Activated CD4-positive, alpha-beta T cell treated with anti-CD3 and anti-CD28 coated beads for 36 hours (primary cell): ENCODE data around the gene KLHL29. TPM values are rescaled to one million over a fixed set of nuclear protein-coding genes. Genes with fewer than 3 reads are reported as not detected.

Experiments
- ATAC-seq: fragments of 200-7000 bp; cut with Tn5 transposase; one replicate; pipeline ENCODE4 v1.10.0; 2021; ENCODE audit warnings: mild to moderate bottlenecking, moderate library complexity
- CTCF ChIA-PET: fragments of 350-600 bp; sonication (Branson Sonifier 250); formaldehyde crosslinking; loops from one replicate; lab custom pipeline; 2021; ENCODE audit warnings: antibody characterized with exemption; lab: Charles Lee
- POLR2A ChIA-PET: fragments of 350-600 bp; sonication (Branson Sonifier 250); formaldehyde crosslinking; loops from one replicate; lab custom pipeline; 2021; ENCODE audit warnings: antibody characterized with exemption, inconsistent platforms; lab: Charles Lee
- DNase-seq: peaks from one replicate; pipeline ENCODE4 v3.0.0-alpha.2; 2020
- H3K27ac Mint-ChIP-seq: one replicate; pipeline ENCODE4 v1.8.0; 2021; ENCODE audit warnings: mixed read lengths
- H3K27me3 Mint-ChIP-seq: one replicate; pipeline ENCODE4 v1.8.0; 2021; ENCODE audit warnings: mixed read lengths
- H3K36me3 Mint-ChIP-seq: one replicate; pipeline ENCODE4 v1.8.0; 2021; ENCODE audit warnings: low read depth, mixed read lengths
- H3K4me1 Mint-ChIP-seq: one replicate; pipeline ENCODE4 v1.8.0; 2021; ENCODE audit warnings: mixed read lengths
- H3K4me3 Mint-ChIP-seq: one replicate; pipeline ENCODE4 v1.8.0; 2021; ENCODE audit warnings: mild to moderate bottlenecking, moderate library complexity, mixed read lengths
- H3K9me3 Mint-ChIP-seq: one replicate; pipeline ENCODE4 v1.8.0; 2021; ENCODE audit warnings: low read depth, mixed read lengths
- intact Hi-C, 2 experiments: fragments of 100-400 bp; cut with DNase I in 1 of 2; cut with micrococcal nuclease in 1 of 2; formaldehyde crosslinking; loops; one replicate each; pipeline versions ENCODE4 v1.14.2 to v1.15.1; 2022 to 2024; cut with DNase I, micrococcal nuclease
- total RNA-seq, 2 experiments: library from RNA; stranded (reverse); gene quantifications; one replicate each; pipeline ENCODE4 v1.2.3, GENCODE V29; 2021

KLHL29 gene
- total RNA-seq, 2 experiments from 2014 or later = 1.7 to 2.0 TPM

DNA sequence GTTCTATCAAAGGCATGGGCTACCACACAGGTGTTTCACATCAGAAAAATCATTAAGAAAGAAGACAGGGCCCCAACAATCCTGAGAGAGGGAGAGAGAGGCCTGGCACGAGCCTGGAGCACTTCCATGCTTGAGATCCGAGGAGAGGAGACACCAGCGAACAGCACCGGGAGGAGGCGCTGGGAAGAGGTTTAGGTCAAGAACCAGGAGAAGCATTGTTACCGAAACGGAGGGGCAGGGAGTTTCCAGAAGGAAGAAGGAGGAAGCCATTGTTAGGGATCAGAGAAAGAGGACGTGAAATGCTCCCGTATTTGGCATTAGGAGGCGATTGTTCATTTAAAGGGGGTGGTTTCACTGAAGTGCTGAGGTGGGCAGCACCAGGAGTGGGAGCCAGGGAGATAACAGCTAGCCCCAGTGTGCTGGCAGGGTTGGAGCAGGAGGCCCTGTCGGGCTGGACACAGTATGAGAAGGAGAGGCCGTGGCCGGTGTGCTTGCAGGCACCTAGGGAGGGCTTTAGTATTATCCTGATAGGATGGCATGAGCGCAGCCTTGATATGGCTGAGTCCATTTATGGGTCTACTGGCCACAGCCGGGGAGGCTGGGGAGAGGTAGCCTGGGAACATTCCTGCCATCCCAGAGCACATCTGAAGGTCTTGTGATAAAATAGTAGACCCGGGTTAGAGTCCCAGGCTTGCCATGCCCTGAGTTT is 244.9 kb downstream of the KLHL29 start:
- H3K36me3 Mint-ChIP-seq = no peaks in the 10 kb centered on the region
- CTCF ChIA-PET = no interaction called here
- no peak overlapping the region for H3K27ac Mint-ChIP-seq
- no peaks in the 10 kb centered on the region for H3K27me3 Mint-ChIP-seq
- no peaks in the 10 kb centered on the region for H3K9me3 Mint-ChIP-seq
- POLR2A ChIA-PET = no interaction called here
- intact Hi-C loops = no loop called here
- DNase-seq = no peak
- no peak overlapping the region for H3K4me3 Mint-ChIP-seq
- H3K4me1 Mint-ChIP-seq = no peaks in the 10 kb centered on the region
- no peak for ATAC-seq

DNA sequence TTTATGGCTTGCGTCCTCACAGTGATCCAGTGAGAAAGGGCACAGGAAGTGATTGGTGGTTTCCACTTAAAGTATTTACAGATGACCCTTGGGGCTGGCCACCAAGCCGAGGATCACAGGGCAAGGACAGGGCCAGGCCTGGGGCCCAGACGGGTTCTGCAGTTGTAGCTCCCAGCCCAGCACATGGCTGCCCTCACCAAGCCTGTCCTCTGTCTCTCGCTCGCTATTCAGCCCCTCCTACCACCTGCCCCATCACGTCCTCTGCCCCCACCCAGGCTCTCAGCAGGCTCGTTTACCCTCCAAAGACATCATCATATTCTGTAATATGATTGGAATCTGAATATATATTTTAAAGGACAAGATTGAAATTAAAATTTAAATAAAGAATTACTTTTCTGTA is 246.0 kb downstream of the KLHL29 start:
- intact Hi-C loops = no loop called here
- ATAC-seq (no peak), DNase-seq (no peak)
- Mint-ChIP-seq H3K27me3 (no peaks in the 10 kb centered on the region), H3K4me3 (no peak overlapping the region), H3K36me3 (no peaks in the 10 kb centered on the region), H3K9me3 (no peaks in the 10 kb centered on the region), H3K27ac (no peak overlapping the region), H3K4me1 (no peaks in the 10 kb centered on the region)
- POLR2A ChIA-PET = no interaction called here
- CTCF ChIA-PET = no interaction called here

DNA sequence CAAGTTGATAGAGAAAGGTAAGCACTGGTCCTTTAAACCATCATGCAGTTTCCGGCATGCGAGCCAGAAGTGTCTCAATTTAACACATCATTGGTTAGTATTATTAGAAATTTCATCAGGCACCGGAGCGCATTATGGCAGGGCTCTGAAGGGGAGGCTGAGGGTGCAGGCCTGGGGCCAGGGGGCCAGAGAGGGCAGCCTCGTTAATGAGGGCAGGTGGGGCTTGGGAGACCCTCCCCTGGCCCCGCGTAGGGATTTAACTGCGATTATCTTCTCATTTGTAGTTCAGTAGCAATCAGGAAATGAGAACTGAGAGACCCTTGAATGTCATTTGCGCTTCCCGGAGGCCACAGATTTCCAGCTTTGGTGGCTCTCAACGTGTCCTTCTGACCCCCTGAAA is 246.4 kb downstream of the KLHL29 start:
- DNase-seq = no peak
- Mint-ChIP-seq H3K36me3 (no peaks in the 10 kb centered on the region), H3K27me3 (no peaks in the 10 kb centered on the region), H3K9me3 (no peaks in the 10 kb centered on the region), H3K4me3 (no peak overlapping the region), H3K4me1 (no peaks in the 10 kb centered on the region), H3K27ac (no peak overlapping the region)
- ATAC-seq = no peak
- POLR2A ChIA-PET = no interaction called here
- intact Hi-C loops = no loop called here
- CTCF ChIA-PET = no interaction called here

DNA sequence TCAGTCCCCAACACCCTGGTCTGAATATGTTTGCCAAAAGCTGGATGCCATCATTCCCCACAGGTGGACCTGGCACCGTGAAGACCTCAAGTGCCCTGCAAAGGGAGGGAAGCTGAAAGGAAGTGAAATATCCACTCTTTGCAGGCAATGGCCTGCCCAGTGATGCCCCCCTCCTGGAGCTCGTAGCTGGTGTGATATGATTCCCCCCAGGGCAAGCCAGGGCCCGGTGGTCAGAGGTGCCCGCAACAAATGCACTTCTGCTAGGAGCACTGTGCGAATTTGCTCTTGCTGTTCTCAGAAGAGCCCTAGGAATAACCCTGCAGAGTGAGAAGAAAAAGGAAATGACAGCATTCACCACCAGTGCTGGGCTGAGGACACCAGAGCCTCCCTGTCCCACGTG is 247.4 kb downstream of the KLHL29 start:
- Mint-ChIP-seq H3K27me3 (no peaks in the 10 kb centered on the region), H3K9me3 (no peaks in the 10 kb centered on the region), H3K36me3 (no peaks in the 10 kb centered on the region), H3K4me1 (no peaks in the 10 kb centered on the region), H3K4me3 (no peak overlapping the region), H3K27ac (no peak overlapping the region)
- ChIA-PET CTCF (no interaction called here), POLR2A (no interaction called here)
- intact Hi-C loops = no loop called here
- DNase-seq = no peak
- no peak for ATAC-seq

DNA sequence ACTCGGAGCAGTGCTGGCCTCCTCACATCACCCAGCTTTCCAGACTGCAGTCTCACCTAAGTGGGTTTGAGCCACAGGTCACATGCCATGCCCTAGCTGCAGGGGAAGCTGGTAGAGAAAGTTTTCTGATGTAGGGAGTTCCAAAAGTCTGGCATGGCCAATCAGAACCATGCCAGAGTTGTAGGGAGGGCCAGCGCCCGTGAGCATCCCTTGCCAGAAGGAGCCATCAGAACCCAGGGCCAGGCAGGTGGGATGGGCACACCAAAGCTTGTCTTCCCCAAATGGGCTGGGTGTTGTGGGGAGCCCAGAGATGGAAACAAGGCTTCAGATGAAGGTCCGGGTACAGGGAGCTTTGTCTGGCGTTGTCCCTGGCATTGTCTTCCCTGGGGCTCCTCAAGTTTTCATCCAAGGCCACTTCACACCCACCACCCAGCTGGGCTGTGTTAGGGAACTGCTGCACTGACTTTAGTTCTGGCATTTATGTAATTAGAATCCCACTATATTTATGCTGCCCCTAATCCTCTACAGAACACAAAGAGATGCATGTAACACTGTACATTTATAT is 247.9 kb downstream of the KLHL29 start:
- ATAC-seq (no peak), DNase-seq (no peak)
- intact Hi-C loops = no loop called here
- Mint-ChIP-seq H3K4me1 (no peaks in the 10 kb centered on the region), H3K9me3 (no peaks in the 10 kb centered on the region), H3K27ac (no peak overlapping the region), H3K36me3 (no peaks in the 10 kb centered on the region), H3K4me3 (no peak overlapping the region), H3K27me3 (no peaks in the 10 kb centered on the region)
- ChIA-PET CTCF (no interaction called here), POLR2A (no interaction called here)

DNA sequence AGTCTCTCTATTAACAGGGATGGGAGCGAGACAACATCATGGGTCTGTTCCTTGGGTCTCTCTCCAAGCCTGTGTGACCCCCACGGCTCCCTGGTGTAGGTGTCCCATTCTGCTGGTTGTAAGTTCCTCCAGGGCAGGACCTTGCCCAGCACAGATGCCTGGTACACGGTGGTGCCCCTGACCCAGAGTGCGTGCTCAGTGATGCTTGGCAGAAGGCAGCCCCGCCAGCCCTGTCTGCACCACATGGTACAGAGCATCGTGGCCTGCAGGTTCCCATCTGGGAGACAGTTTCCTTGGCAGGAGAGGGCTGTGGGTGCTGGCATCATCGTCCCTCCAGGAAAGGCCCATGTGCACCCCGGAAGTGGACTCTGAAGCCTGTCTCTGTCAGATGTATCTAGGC is 249.0 kb downstream of the KLHL29 start:
- no peaks in the 10 kb centered on the region for H3K27me3 Mint-ChIP-seq
- peaks cover 1% of the 10 kb centered on the region for H3K4me1 Mint-ChIP-seq
- no peak for DNase-seq
- no peak for ATAC-seq
- no peak overlapping the region for H3K27ac Mint-ChIP-seq
- no peaks in the 10 kb centered on the region for H3K9me3 Mint-ChIP-seq
- CTCF ChIA-PET = no interaction called here
- no peak overlapping the region for H3K4me3 Mint-ChIP-seq
- POLR2A ChIA-PET = no interaction called here
- H3K36me3 Mint-ChIP-seq = no peaks in the 10 kb centered on the region
- intact Hi-C loops = no loop called here

DNA sequence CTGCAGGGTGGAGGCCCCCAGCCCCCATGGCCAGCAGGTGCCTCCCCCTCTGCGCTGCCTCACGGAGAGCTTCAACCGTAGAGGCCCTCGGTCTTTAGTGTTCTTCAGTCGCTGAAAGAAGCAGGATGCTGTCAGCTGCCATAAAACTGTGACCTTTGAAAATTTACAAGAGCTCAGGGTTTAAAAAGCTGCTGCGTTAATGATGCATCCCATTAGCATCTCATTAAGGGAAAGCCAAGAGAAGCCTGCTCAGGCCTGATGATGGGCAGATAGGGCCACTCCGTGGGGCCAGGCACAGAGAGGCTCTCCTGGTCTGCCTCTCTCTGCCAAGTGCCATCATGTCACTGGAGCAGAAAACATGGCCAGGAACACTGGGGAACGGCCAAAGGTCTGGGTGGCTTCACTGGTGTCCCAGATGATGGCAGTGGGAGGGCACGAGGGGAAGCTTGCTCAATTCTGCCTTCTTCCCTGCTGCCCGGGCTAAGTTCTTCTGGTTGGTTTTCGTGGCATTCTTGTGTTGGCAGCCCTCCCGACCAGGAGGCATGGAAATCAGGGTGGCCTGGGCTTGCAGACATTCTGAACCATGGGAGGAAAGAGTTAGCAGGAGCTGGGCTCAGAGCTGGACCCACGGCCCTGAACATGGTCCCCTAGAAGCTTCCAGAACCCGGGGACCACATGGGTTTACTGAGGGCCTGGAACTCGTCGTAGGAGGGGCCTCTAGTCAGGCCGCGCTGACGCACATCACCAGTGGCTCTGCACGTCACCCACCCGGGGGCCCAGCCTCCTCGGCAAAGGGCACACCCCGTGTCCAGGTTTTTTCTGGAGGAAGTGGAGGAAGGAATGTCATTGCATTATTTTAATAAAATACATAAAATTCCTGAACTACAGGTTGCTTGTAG is 250.7 kb downstream of the KLHL29 start:
- ATAC-seq (no peak), DNase-seq (no peak)
- Mint-ChIP-seq H3K4me1 (peaks cover 5% of the 10 kb centered on the region), H3K4me3 (no peak overlapping the region), H3K27me3 (no peaks in the 10 kb centered on the region), H3K36me3 (no peaks in the 10 kb centered on the region), H3K27ac (no peak overlapping the region), H3K9me3 (no peaks in the 10 kb centered on the region)
- ChIA-PET CTCF (no interaction called here), POLR2A (no interaction called here)
- intact Hi-C loops = no loop called here

DNA sequence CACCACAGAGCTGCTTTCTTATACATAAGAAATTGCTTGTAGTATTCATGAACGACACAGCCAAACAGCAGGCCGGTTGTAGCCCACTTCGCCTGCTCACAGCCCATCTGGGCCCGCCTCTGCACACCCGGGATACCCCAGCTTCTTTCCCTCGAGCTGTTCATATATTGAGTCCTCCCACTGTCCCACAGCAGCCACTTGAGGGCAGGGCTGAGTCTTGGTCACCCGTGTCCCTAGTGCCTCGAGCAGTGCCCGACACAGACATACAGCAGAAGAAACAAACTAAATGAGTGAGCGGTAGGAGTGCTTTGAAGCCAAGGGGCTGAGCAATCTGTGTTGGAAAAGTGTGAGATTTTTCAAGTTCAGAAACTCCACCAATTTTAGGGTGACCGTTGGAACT is 251.4 kb downstream of the KLHL29 start:
- CTCF ChIA-PET = interaction anchor here (0.8 kb wide), 1 partner anchor 12 kb away, joined by 3 read pairs; no protein-coding TSS in a partner anchor
- POLR2A ChIA-PET = interaction anchor here (0.6 kb wide), 1 partner anchor 185 kb away, joined by 3 read pairs; no protein-coding TSS in a partner anchor
- Mint-ChIP-seq H3K4me3 (no peak overlapping the region), H3K9me3 (no peaks in the 10 kb centered on the region), H3K36me3 (no peaks in the 10 kb centered on the region), H3K27me3 (no peaks in the 10 kb centered on the region), H3K27ac (no peak overlapping the region), H3K4me1 (peaks cover 5% of the 10 kb centered on the region)
- DNase-seq (peak; percentile 26), ATAC-seq (no peak)
- intact Hi-C loops = no loop called here

DNA sequence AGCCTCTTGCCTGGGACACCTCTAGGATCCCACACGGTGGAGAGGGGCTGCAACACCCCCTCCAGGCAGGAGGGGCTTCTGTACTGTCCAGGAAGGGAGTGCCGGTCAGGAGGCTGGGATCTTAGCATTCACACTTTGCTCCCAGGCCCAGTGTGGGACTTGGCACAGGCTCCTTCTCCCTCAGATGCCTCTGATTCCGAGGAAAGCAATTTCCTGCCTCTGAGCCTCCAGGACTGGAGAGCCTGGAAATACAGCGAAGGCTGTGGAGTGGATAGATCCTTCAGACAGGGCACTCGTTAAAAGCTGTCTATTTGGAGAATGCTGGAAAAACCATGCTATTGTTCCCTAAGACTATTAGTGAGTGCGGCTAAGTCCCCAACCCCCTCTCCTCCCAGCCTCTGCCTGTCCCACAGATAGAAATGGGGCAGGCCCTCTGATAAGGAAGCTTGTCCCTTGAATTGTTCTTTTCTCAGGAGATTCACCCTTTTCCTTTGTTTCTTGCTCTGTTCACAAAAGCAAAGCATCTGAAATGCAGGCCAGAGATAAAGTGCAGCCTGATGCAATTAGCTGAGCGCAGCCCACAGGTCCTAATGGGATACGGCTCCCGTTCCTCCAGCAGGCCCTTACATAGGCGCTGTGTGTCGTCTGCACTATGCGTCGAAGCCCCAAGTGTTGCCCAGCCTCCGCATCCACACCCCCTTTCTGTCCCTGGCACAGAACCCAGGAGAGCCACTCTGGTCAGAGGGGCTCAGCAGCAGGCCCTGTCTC is 252.2 kb downstream of the KLHL29 start:
- H3K9me3 Mint-ChIP-seq = no peaks in the 10 kb centered on the region
- DNase-seq (no peak), ATAC-seq (no peak)
- CTCF ChIA-PET = interaction anchor here (0.8 kb wide), 1 partner anchor 13 kb away, joined by 3 read pairs; no protein-coding TSS in a partner anchor
- no peak overlapping the region for H3K4me3 Mint-ChIP-seq
- intact Hi-C loops = no loop called here
- no peak overlapping the region for H3K27ac Mint-ChIP-seq
- peaks cover 5% of the 10 kb centered on the region for H3K4me1 Mint-ChIP-seq
- H3K27me3 Mint-ChIP-seq = no peaks in the 10 kb centered on the region
- peaks cover 2% of the 10 kb centered on the region for H3K36me3 Mint-ChIP-seq
- POLR2A ChIA-PET = no interaction called here

DNA sequence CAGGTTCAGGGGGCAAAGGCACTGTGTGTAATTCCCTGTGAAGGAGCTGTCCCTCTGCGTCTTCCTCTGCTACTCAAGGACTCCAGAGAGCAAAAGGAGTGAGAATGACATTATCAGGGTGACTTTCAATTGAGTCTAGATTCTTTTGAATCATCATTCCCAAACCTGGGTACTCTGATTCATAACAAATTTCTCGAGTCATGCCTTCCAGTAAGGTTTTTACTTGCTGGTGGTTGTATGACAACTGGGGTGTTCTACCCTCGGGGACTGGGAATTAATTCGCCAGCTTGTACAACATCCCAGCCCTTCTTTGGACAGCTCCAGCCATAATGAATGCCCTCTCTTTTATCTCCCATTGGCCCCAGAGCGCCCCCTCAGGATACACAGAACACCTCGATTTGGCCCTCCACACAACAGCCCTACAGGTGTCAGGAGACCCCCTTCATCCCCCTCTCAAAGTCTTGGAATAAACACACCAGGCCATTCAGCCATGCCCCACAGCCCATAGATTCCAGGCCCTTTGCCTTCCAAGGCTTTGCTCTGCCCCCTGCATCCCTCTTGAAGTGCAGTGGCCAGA is 254.5 kb downstream of the KLHL29 start:
- H3K27me3 Mint-ChIP-seq = no peaks in the 10 kb centered on the region
- CTCF ChIA-PET = interaction anchor here (0.7 to 1.4 kb wide), 2 partner anchors 15 to 440 kb away, joined by 3 to 8 read pairs; no protein-coding TSS in a partner anchor
- H3K4me3 Mint-ChIP-seq = no peak overlapping the region
- POLR2A ChIA-PET = no interaction called here
- H3K27ac Mint-ChIP-seq = no peak overlapping the region
- peak; percentile 36 for DNase-seq
- H3K4me1 Mint-ChIP-seq = peaks cover 5% of the 10 kb centered on the region
- ATAC-seq = peak; percentile 86
- peaks cover 6% of the 10 kb centered on the region for H3K36me3 Mint-ChIP-seq
- intact Hi-C loops = no loop called here
- H3K9me3 Mint-ChIP-seq = no peaks in the 10 kb centered on the region

DNA sequence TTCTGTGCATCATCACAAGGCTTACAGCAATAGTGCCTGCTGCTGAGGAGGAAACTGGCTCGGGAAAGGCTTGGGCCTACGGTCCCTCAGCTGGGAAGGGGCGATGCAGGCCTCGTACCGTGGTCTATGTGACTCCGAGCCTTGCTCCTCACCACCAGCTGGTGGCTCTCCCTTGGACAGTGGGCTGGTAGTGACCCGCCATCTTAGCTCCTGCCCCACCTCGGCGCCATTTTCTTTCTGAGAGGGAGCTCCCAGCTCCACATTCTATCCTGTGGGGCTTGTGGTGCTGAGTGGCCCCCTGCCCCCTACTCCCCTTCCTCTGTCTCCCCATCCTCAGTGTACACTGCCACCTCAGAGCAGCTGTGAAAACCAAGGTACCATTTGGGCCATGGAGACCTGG is 255.7 kb downstream of the KLHL29 start:
- intact Hi-C loops = no loop called here
- POLR2A ChIA-PET = no interaction called here
- H3K9me3 Mint-ChIP-seq = no peaks in the 10 kb centered on the region
- ATAC-seq = no peak
- no peak overlapping the region for H3K4me3 Mint-ChIP-seq
- CTCF ChIA-PET = interaction anchor here (1.4 kb wide), 1 partner anchor 17 kb away, joined by 8 read pairs; no protein-coding TSS in a partner anchor
- H3K36me3 Mint-ChIP-seq = peaks cover 6% of the 10 kb centered on the region
- peaks cover 5% of the 10 kb centered on the region for H3K4me1 Mint-ChIP-seq
- DNase-seq = no peak
- H3K27me3 Mint-ChIP-seq = no peaks in the 10 kb centered on the region
- H3K27ac Mint-ChIP-seq = no peak overlapping the region
